Hepatocyte (in vitro differentiated cells): ENCODE results near the gene HSD17B14. TPM values are rescaled to one million over a fixed set of nuclear protein-coding genes. Genes with fewer than 3 reads are reported as not detected.
A peak's percentile ranks its signal among the peaks of the same experiment; 100 is the strongest.

Source experiments
- DNase-seq: peaks from one replicate; pipeline ENCODE4 v3.0.0-alpha.2; 2016; ENCODE audit warnings: low spot score
- H2AFZ ChIP-seq: fragments of 200-600 bp; sonication (generic); 2 replicates; pipeline ENCODE4 v1.6.0; 2016; ENCODE audit warnings: antibody characterized with exemption, mild to moderate bottlenecking
- H3K27ac ChIP-seq: fragments of 200-600 bp; sonication (generic); 2 replicates; pipeline ENCODE4 v1.5.1; 2016; ENCODE audit warnings: mild to moderate bottlenecking
- H3K27me3 ChIP-seq: fragments of 200-600 bp; sonication (generic); 2 replicates; pipeline ENCODE4 v1.6.1; 2016
- H3K36me3 ChIP-seq: fragments of 200-600 bp; sonication (generic); replicated peaks from 2 replicates; pipeline ENCODE4 v1.5.1; 2016; ENCODE audit warnings: low read depth; ENCODE audit not compliant: insufficient read depth
- H3K4me1 ChIP-seq: fragments of 200-600 bp; sonication (generic); 2 replicates; pipeline ENCODE4 v1.5.1; 2016; ENCODE audit warnings: mild to moderate bottlenecking, moderate library complexity; ENCODE audit not compliant: insufficient read depth
- H3K4me2 ChIP-seq: fragments of 200-600 bp; sonication (generic); 2 replicates; pipeline ENCODE4 v1.6.0; 2016
- H3K4me3 ChIP-seq: fragments of 200-600 bp; sonication (generic); 2 replicates; pipeline ENCODE4 v1.5.1; 2016; ENCODE audit warnings: mild to moderate bottlenecking
- H3K79me2 ChIP-seq: fragments of 200-600 bp; sonication (generic); 2 replicates; pipeline ENCODE4 v1.6.0; 2017; ENCODE audit warnings: mild to moderate bottlenecking
- H3K9me2 ChIP-seq: fragments of 200-600 bp; sonication (generic); replicated peaks from 2 replicates; pipeline ENCODE4 v1.6.0; 2017; ENCODE audit warnings: mild to moderate bottlenecking; ENCODE audit not compliant: insufficient read depth
- H3K9me3 ChIP-seq: fragments of 200-600 bp; sonication (generic); 2 replicates; pipeline ENCODE4 v1.5.1; 2016; ENCODE audit warnings: low read depth, mild to moderate bottlenecking
- H4K20me1 ChIP-seq: fragments of 200-600 bp; sonication (generic); 2 replicates; pipeline ENCODE4 v1.6.0; 2016; ENCODE audit warnings: mild to moderate bottlenecking; ENCODE audit not compliant: insufficient read depth, poor library complexity, severe bottlenecking
- EZH2 ChIP-seq: fragments of 200-600 bp; sonication (generic); IDR thresholded peaks from 2 replicates; pipeline ENCODE4 v1.6.1; 2016; ENCODE audit warnings: antibody characterized with exemption, mild to moderate bottlenecking, borderline replicate concordance
- EZH2phosphoT487 ChIP-seq: fragments of 200-600 bp; sonication (generic); IDR thresholded peaks from one replicate; pipeline ENCODE4 v1.6.1; 2018; ENCODE audit warnings: antibody characterized with exemption, mild to moderate bottlenecking, low read depth, moderate library complexity; ENCODE audit not compliant: unreplicated experiment, severe bottlenecking
- WGBS: methylation state at CpG from one replicate; pipeline ENCODE4 v1.1.6; 2016; ENCODE audit warnings: low lambda C conversion rate; ENCODE audit errors: missing lambda C conversion rate; 5-methylcytosine and 5-hydroxymethylcytosine counted together
- polyA plus RNA-seq: library from polyadenylated mRNA; unstranded; fragments of >200 nt; fragmentation: Nextera tagmentation; extraction: Ambion mirVana; gene quantifications from 2 replicates; pipeline ENCODE4 v1.2.1, GENCODE V29; 2016
- total RNA-seq: library from RNA; depleted of rRNA; stranded (reverse); fragments of >200 nt; gene quantifications from 2 replicates; pipeline ENCODE4 v1.2.3, GENCODE V29; 2014
- TF ChIP-seq, protein P1 (sequence below): fragments of 200-600 bp; sonication (generic); IDR thresholded peaks from 2 replicates; pipeline ENCODE4 v1.5.1; 2016; ENCODE audit warnings: antibody characterized with exemption, mild to moderate bottlenecking; ENCODE audit not compliant: poor library complexity

The HSD17B14 gene
- total and polyA plus RNA-seq, 2 experiments from 2014 or later, result 64.1 to 91.9 TPM

DNA sequence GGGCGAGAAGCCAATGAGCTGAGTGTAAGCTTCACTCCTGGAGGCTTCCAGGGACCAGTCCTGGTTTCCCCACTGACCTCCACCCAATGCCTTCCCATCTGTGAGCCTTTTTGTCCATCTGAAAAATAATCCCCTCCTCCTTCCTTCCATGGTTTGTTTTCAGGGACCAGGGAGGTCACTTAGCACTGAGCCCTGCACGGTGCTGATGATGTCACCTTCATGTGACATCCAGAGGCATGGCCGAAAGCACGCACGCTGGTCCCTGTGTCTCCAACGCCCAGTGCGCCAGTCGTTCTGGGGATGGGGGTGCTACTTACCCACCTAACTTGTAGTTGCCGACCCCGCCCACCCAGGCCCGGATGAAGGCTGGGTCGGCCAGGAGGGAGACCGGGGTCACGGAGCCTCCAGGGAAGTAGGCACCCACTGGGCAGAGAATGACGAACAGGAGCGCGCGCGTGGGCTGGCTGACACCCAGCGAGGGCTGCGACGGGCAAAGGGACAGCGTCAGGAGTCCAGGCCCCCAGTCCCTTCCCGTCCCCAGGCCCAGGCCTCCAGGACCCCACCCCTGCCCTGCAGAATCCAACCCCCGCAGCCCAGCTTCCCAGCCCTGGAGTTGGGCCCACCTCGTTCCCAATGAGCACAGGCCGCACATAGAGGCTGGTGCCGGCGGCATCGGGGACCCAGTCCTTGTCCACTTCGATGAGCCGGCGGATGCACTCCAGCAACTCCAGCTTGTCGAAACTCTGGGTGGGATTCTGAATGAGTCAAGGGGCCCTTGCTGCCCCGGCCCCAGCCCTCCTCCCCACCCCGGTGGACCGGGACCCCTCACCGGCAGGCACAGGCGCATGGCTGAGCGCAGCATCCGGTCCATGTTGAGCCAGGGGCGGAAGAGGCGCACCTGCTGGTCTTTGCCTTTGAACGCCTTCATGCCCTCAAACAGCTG, 36.7 kb downstream of the HSD17B14 start:
- no peaks in the 10 kb centered on the region for H3K36me3 ChIP-seq
- H3K4me1 ChIP-seq, result peaks cover 4% of the 10 kb centered on the region
- whole genome bisulfite sequencing, result 93% methylated on average over 33 of the region's 44 CpGs
- DNase-seq, result no peak
- no peak overlapping the region for H3K27ac ChIP-seq
- H3K79me2 ChIP-seq, result no peaks in the 10 kb centered on the region
- no peaks in the 10 kb centered on the region for H4K20me1 ChIP-seq
- no peaks in the 10 kb centered on the region for H3K9me2 ChIP-seq
- no peak overlapping the region for H3K4me3 ChIP-seq
- no peak overlapping the region for H3K4me2 ChIP-seq
- no peaks in the 10 kb centered on the region for H3K27me3 ChIP-seq
- no peak overlapping the region for H2AFZ ChIP-seq
- no peaks in the 10 kb centered on the region for H3K9me3 ChIP-seq
- TF ChIP-seq EZH2phosphoT487 (no peak), EZH2 (no peak)
- TF ChIP-seq, protein P1, sequence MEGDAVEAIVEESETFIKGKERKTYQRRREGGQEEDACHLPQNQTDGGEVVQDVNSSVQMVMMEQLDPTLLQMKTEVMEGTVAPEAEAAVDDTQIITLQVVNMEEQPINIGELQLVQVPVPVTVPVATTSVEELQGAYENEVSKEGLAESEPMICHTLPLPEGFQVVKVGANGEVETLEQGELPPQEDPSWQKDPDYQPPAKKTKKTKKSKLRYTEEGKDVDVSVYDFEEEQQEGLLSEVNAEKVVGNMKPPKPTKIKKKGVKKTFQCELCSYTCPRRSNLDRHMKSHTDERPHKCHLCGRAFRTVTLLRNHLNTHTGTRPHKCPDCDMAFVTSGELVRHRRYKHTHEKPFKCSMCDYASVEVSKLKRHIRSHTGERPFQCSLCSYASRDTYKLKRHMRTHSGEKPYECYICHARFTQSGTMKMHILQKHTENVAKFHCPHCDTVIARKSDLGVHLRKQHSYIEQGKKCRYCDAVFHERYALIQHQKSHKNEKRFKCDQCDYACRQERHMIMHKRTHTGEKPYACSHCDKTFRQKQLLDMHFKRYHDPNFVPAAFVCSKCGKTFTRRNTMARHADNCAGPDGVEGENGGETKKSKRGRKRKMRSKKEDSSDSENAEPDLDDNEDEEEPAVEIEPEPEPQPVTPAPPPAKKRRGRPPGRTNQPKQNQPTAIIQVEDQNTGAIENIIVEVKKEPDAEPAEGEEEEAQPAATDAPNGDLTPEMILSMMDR, result no peak

DNA sequence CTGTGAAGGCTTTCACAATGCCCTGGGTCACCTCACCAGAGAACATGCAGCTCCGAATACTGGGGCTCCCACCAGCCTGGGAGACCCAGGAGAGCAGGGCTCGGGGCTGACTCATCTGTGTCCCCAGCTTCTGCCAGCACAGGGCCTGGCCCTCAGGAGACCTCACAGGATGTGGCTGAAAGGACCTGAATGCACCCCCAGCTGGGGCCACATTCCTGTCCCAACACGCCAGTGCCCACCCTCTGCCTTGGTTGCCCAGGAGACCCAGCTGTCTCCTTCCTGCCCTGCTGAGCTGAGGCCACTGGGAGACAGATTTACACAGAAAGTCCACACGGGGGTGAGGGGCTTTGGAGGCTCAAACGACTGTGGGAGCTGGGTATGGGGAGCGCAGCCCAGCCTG, 37.4 kb downstream of the HSD17B14 start:
- no peak overlapping the region for H3K27ac ChIP-seq

DNA sequence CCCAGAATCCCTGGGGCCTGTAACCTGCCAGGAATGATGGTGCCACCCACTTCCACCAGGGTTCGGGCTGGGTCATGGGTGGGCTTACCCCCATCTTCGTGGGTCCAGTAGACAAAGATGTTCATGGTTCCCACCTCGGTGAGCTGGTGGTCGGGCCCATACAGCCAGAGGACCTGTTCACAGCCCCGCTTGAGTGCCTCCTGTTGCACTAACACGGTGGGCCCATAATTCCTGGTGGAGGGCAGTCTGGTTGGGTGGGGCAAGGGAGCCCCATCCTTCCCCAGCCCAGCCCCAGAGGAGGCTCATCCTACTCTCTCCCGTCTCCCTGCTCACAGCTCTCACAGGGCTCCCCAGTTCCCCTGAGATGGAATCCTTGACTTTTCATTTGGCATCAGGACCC, 39.2 kb downstream of the HSD17B14 start:
- DNase-seq, result no peak
- H3K4me3 ChIP-seq, result no peak overlapping the region
- H2AFZ ChIP-seq, result no peak overlapping the region
- 92% methylated on average over 7 of the region's 7 CpGs for WGBS
- no peaks in the 10 kb centered on the region for H3K9me3 ChIP-seq
- H3K4me1 ChIP-seq, result peaks cover 4% of the 10 kb centered on the region
- no peaks in the 10 kb centered on the region for H3K36me3 ChIP-seq
- no peaks in the 10 kb centered on the region for H3K79me2 ChIP-seq
- H3K27me3 ChIP-seq, result no peaks in the 10 kb centered on the region
- H4K20me1 ChIP-seq, result no peaks in the 10 kb centered on the region
- TF ChIP-seq, protein P1, result no peak
- TF ChIP-seq EZH2phosphoT487 (no peak), EZH2 (no peak)
- no peaks in the 10 kb centered on the region for H3K9me2 ChIP-seq
- no peak overlapping the region for H3K27ac ChIP-seq
- H3K4me2 ChIP-seq, result no peak overlapping the region

More for the DNA sequence above, 37.4 kb downstream of the HSD17B14 start:
- Histone ChIP-seq H3K4me1 (peaks cover 4% of the 10 kb centered on the region), H3K4me3 (no peak overlapping the region), H3K79me2 (no peaks in the 10 kb centered on the region), H4K20me1 (no peaks in the 10 kb centered on the region), H3K4me2 (no peak overlapping the region), H3K36me3 (no peaks in the 10 kb centered on the region), H3K27me3 (no peaks in the 10 kb centered on the region), H2AFZ (no peak overlapping the region), H3K9me2 (no peaks in the 10 kb centered on the region), H3K9me3 (no peaks in the 10 kb centered on the region)
- no peak for TF ChIP-seq EZH2phosphoT487
- DNase-seq, result no peak
- 75% methylated on average over 6 of the region's 6 CpGs for WGBS

DNA sequence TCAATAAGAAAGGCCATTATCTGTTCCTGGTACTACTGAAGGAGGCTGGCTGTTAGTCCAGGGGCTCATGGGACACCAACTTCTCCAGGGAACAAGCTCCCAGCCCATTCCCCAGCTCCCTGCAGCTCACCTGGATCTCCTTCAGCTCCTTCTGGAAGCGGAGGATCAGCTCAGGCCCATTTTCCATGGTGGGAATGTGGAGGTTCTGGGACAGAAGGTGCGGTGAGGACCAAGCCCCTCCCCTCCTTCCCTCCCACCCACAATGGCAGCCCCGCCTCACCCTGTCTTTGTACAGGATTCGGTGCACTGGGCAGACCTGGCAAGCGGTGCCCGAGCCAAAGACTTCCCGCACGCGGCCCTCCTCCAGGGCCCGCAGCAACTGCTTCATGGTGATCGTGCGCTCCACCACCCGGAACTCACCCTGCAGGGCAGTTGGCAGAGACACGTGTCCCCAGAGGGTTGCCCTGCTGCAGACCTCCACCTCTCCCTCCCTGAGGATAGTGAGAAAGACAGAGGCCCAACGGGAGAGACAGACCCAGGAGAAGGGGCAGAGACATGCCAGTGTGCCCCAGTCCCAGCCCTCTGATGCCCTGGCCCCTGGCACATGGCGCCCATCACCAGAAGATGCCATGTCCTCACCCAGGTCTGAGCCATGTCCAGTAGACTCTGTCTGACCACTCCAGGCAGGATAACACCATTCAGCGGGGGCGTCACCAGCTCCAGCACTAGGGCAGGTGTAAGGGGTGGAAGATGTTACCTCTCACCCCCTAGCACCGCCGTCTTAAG, 39.8 kb downstream of the HSD17B14 start:
- WGBS, result 94% methylated on average over 20 of the region's 20 CpGs

More for the DNA sequence above, 39.8 kb downstream of the HSD17B14 start:
- Histone ChIP-seq H4K20me1 (no peaks in the 10 kb centered on the region), H2AFZ (no peak overlapping the region), H3K79me2 (no peaks in the 10 kb centered on the region), H3K4me2 (no peak overlapping the region), H3K36me3 (no peaks in the 10 kb centered on the region), H3K4me3 (no peak overlapping the region), H3K27ac (peak overlapping the region; percentile 56), H3K9me3 (no peaks in the 10 kb centered on the region), H3K4me1 (peaks cover 4% of the 10 kb centered on the region), H3K27me3 (no peaks in the 10 kb centered on the region), H3K9me2 (no peaks in the 10 kb centered on the region)
- TF ChIP-seq EZH2phosphoT487 (no peak), EZH2 (no peak)
- TF ChIP-seq, protein P1, result no peak
- DNase-seq, result no peak
